Memory B cell (primary cell): ENCODE measurements around the gene DCLRE1A.

ENCODE experiments used
- ATAC-seq: fragments of 150-1000 bp; cut with Tn5 transposase; 2 replicates; pipeline ENCODE4 v1.10.0; 2021; ENCODE audit warnings: low read depth, mild to moderate bottlenecking, moderate library complexity
- DNase-seq, 2 donors: peaks; one replicate each; pipeline ENCODE4 v3.0.0; 2022; ENCODE audit warnings: low spot score in 2 of 2
- H3K27ac Mint-ChIP-seq: one replicate; pipeline ENCODE4 v1.8.0; 2022; ENCODE audit warnings: mild to moderate bottlenecking, moderate library complexity, mixed read lengths
- H3K27me3 Mint-ChIP-seq: one replicate; pipeline ENCODE4 v1.8.0; 2022; ENCODE audit warnings: mixed read lengths
- H3K36me3 Mint-ChIP-seq: one replicate; pipeline ENCODE4 v1.8.0; 2022; ENCODE audit warnings: mild to moderate bottlenecking, mixed read lengths
- H3K4me1 Mint-ChIP-seq: one replicate; pipeline ENCODE4 v1.8.0; 2022; ENCODE audit warnings: mixed read lengths
- H3K4me3 Mint-ChIP-seq: one replicate; pipeline ENCODE4 v1.8.0; 2022; ENCODE audit warnings: mild to moderate bottlenecking, moderate library complexity, mixed read lengths
- H3K9me3 Mint-ChIP-seq: one replicate; pipeline ENCODE4 v1.8.0; 2022; ENCODE audit warnings: mixed read lengths

Gene DCLRE1A

GRCh38 chr10:113854013-113854760, at the start of gene DCLRE1A, which contains the start of gene NHLRC2:
DCLRE1A (minus strand) TSS chr10:113854082; CDS start chr10:113853182, 900 bp downstream.
NHLRC2 (plus strand) TSS chr10:113854661; CDS start chr10:113854873, 212 bp downstream.
- Mint-ChIP-seq H3K9me3 (no peaks in the 10 kb centered on the region), H3K4me1 (peaks cover 12% of the 10 kb centered on the region), H3K27ac (peak within 1 kb of the TSS; percentile 98), H3K36me3 (no peaks in the 10 kb centered on the region), H3K4me3 (peak within 1 kb of the TSS; percentile 98), H3K27me3 (no peaks in the 10 kb centered on the region)
- DNase-seq, result peak; percentile 59 to 73
- ATAC-seq, result peak; percentile 61

GRCh38 chr10:113899952-113900598, 46.2 kb upstream of the DCLRE1A start:
- ATAC-seq (no peak), DNase-seq (no peak)
- no peaks in the 10 kb centered on the region for H3K4me1 Mint-ChIP-seq
- H3K27me3 Mint-ChIP-seq, result no peaks in the 10 kb centered on the region
- no peak overlapping the region for H3K4me3 Mint-ChIP-seq
- peaks cover 2% of the 10 kb centered on the region for H3K9me3 Mint-ChIP-seq
- H3K36me3 Mint-ChIP-seq, result peaks cover 28% of the 10 kb centered on the region
- H3K27ac Mint-ChIP-seq, result peak overlapping the region; percentile 22

- peaks cover 31% of the 10 kb centered on the region for H3K36me3 Mint-ChIP-seq
- H3K4me3 Mint-ChIP-seq, result no peak overlapping the region
- H3K27ac Mint-ChIP-seq, result no peak overlapping the region
- ATAC-seq, result no peak
- peaks cover 2% of the 10 kb centered on the region for H3K9me3 Mint-ChIP-seq
- no peaks in the 10 kb centered on the region for H3K27me3 Mint-ChIP-seq
- H3K4me1 Mint-ChIP-seq, result no peaks in the 10 kb centered on the region
- no peak for DNase-seq
Measured at GRCh38 chr10:113897693-113898618, 44.1 kb upstream of the DCLRE1A start.

- peaks cover 29% of the 10 kb centered on the region for H3K36me3 Mint-ChIP-seq
- H3K4me1 Mint-ChIP-seq, result peaks cover 7% of the 10 kb centered on the region
- no peak for DNase-seq
- H3K27ac Mint-ChIP-seq, result no peak overlapping the region
- no peak overlapping the region for H3K4me3 Mint-ChIP-seq
- ATAC-seq, result no peak
- H3K9me3 Mint-ChIP-seq, result peaks cover 6% of the 10 kb centered on the region
- no peaks in the 10 kb centered on the region for H3K27me3 Mint-ChIP-seq
Measured at GRCh38 chr10:113895018-113895417, 41.1 kb upstream of the DCLRE1A start.

- Mint-ChIP-seq H3K27ac (no peak overlapping the region), H3K4me1 (peaks cover 7% of the 10 kb centered on the region), H3K9me3 (peaks cover 6% of the 10 kb centered on the region), H3K4me3 (no peak overlapping the region), H3K36me3 (peaks cover 32% of the 10 kb centered on the region), H3K27me3 (no peaks in the 10 kb centered on the region)
- no peak for DNase-seq
- no peak for ATAC-seq
Measured at GRCh38 chr10:113894581-113894980, 40.7 kb upstream of the DCLRE1A start.

- H3K27ac Mint-ChIP-seq, result no peak overlapping the region
- no peak for ATAC-seq
Measured at GRCh38 chr10:113893570-113893969, 39.7 kb upstream of the DCLRE1A start.

GRCh38 chr10:113891476-113891875, 37.6 kb upstream of the DCLRE1A start:
- Mint-ChIP-seq H3K36me3 (peaks cover 34% of the 10 kb centered on the region), H3K27ac (peak overlapping the region; percentile 38), H3K9me3 (peaks cover 7% of the 10 kb centered on the region), H3K4me3 (no peak overlapping the region), H3K4me1 (peaks cover 7% of the 10 kb centered on the region), H3K27me3 (no peaks in the 10 kb centered on the region)
- ATAC-seq (no peak), DNase-seq (no peak)

More at GRCh38 chr10:113893570-113893969, 39.7 kb upstream of the DCLRE1A start:
- Mint-ChIP-seq H3K9me3 (peaks cover 7% of the 10 kb centered on the region), H3K27me3 (no peaks in the 10 kb centered on the region), H3K4me1 (peaks cover 7% of the 10 kb centered on the region), H3K4me3 (no peak overlapping the region), H3K36me3 (peaks cover 26% of the 10 kb centered on the region)
- DNase-seq, result no peak

GRCh38 chr10:113890769-113891168, 36.9 kb upstream of the DCLRE1A start:
- ATAC-seq, result no peak
- no peak overlapping the region for H3K27ac Mint-ChIP-seq
- peaks cover 7% of the 10 kb centered on the region for H3K9me3 Mint-ChIP-seq

GRCh38 chr10:113889911-113890310, 36.0 kb upstream of the DCLRE1A start:
- DNase-seq (no peak), ATAC-seq (no peak)
- H3K4me3 Mint-ChIP-seq, result no peak overlapping the region
- peaks cover 5% of the 10 kb centered on the region for H3K9me3 Mint-ChIP-seq
- H3K4me1 Mint-ChIP-seq, result peaks cover 7% of the 10 kb centered on the region
- peaks cover 38% of the 10 kb centered on the region for H3K36me3 Mint-ChIP-seq
- H3K27ac Mint-ChIP-seq, result no peak overlapping the region
- H3K27me3 Mint-ChIP-seq, result no peaks in the 10 kb centered on the region

More at GRCh38 chr10:113890769-113891168, 36.9 kb upstream of the DCLRE1A start:
- H3K4me1 Mint-ChIP-seq, result peaks cover 7% of the 10 kb centered on the region
- H3K27me3 Mint-ChIP-seq, result no peaks in the 10 kb centered on the region
- DNase-seq, result no peak
- no peak overlapping the region for H3K4me3 Mint-ChIP-seq
- peaks cover 36% of the 10 kb centered on the region for H3K36me3 Mint-ChIP-seq

GRCh38 chr10:113882240-113882639, 28.4 kb upstream of the DCLRE1A start:
- no peak overlapping the region for H3K4me3 Mint-ChIP-seq
- no peak for DNase-seq
- ATAC-seq, result no peak
- peaks cover 40% of the 10 kb centered on the region for H3K36me3 Mint-ChIP-seq
- no peaks in the 10 kb centered on the region for H3K27me3 Mint-ChIP-seq
- H3K9me3 Mint-ChIP-seq, result no peaks in the 10 kb centered on the region
- H3K27ac Mint-ChIP-seq, result no peak overlapping the region
- H3K4me1 Mint-ChIP-seq, result peaks cover 5% of the 10 kb centered on the region

GRCh38 chr10:113880236-113880635, 26.4 kb upstream of the DCLRE1A start:
- Mint-ChIP-seq H3K36me3 (peaks cover 31% of the 10 kb centered on the region), H3K27me3 (no peaks in the 10 kb centered on the region), H3K9me3 (no peaks in the 10 kb centered on the region), H3K27ac (peak overlapping the region; percentile 24), H3K4me1 (peaks cover 9% of the 10 kb centered on the region), H3K4me3 (no peak overlapping the region)
- ATAC-seq (no peak), DNase-seq (no peak)

GRCh38 chr10:113879691-113880090, 25.8 kb upstream of the DCLRE1A start:
- H3K27me3 Mint-ChIP-seq, result no peaks in the 10 kb centered on the region
- H3K36me3 Mint-ChIP-seq, result peaks cover 33% of the 10 kb centered on the region
- H3K4me1 Mint-ChIP-seq, result peaks cover 14% of the 10 kb centered on the region
- H3K9me3 Mint-ChIP-seq, result no peaks in the 10 kb centered on the region
- ATAC-seq (peak; percentile 66), DNase-seq (no peak)
- H3K4me3 Mint-ChIP-seq, result no peak overlapping the region
- H3K27ac Mint-ChIP-seq, result peak overlapping the region; percentile 21

- peaks cover 21% of the 10 kb centered on the region for H3K4me1 Mint-ChIP-seq
Measured at GRCh38 chr10:113876461-113876860, 22.6 kb upstream of the DCLRE1A start.

More at GRCh38 chr10:113876461-113876860, 22.6 kb upstream of the DCLRE1A start:
- Mint-ChIP-seq H3K36me3 (peaks cover 25% of the 10 kb centered on the region), H3K27ac (no peak overlapping the region), H3K4me3 (no peak overlapping the region), H3K9me3 (peaks cover 1% of the 10 kb centered on the region), H3K27me3 (no peaks in the 10 kb centered on the region)
- DNase-seq (no peak), ATAC-seq (no peak)
